Brain pericyte (primary cell): Measurements from ENCODE around the gene CLTB.
"Not testable (repeated sequence)": the region's sequence is repeated elsewhere in the genome, so short reads cannot be mapped to it uniquely, and the experiment has no call there.

ENCODE experiments used
- DNase-seq: peaks from one replicate; pipeline ENCODE4 v3.0.0-alpha.2; 2012; ENCODE audit warnings: low read depth, low spot score

CLTB gene, protein sequence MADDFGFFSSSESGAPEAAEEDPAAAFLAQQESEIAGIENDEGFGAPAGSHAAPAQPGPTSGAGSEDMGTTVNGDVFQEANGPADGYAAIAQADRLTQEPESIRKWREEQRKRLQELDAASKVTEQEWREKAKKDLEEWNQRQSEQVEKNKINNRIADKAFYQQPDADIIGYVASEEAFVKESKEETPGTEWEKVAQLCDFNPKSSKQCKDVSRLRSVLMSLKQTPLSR

DNA sequence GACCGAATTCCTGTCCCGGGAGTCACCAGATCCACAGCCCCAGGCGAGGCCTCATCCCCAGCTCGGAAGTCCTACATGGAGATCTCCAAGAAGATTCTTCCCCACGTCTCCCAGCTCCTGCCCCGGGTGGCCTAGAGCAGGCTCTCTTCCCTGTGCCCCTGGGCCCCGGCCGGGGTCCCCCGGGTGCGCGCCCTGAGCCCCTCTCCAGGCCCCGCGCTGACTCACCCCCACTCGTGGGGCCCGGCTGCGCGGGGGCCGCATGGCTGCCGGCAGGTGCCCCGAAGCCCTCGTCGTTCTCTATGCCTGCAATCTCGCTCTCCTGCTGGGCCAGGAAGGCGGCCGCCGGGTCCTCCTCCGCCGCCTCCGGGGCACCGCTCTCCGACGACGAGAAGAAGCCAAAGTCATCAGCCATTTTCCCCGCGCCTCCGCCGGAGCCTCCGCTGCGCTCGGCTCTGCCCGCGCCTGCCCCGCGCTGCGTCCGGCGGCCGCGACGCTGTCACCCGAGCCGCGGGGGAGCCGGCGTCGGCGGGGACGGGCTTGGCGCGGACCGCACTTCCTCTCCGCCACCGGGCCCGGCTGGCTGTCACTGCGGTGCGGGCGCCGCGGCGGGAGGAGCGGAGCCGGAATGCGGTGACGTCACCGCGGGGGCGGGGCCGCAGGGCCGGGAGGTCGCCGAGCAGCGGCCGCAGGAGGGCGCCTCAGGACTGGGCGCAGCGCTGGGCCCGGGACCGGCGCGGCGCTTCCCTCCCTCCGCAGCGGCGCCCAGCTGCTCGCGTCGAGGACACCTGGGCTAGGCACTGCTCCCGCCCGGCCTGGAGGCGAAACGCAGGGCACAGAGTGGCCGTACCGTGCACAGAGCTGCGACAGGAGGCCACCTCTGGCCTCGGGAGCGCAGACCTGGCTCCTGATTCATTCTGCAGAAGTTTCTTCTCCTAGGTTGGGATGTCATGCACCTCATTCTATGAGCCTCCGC lies at the start of gene CLTB:
CLTB (minus strand) TSS at position 588 of the 973 bp plus-strand sequence; CDS start at position 412, 176 bp downstream.
- peak; percentile 27 for DNase-seq

DNA sequence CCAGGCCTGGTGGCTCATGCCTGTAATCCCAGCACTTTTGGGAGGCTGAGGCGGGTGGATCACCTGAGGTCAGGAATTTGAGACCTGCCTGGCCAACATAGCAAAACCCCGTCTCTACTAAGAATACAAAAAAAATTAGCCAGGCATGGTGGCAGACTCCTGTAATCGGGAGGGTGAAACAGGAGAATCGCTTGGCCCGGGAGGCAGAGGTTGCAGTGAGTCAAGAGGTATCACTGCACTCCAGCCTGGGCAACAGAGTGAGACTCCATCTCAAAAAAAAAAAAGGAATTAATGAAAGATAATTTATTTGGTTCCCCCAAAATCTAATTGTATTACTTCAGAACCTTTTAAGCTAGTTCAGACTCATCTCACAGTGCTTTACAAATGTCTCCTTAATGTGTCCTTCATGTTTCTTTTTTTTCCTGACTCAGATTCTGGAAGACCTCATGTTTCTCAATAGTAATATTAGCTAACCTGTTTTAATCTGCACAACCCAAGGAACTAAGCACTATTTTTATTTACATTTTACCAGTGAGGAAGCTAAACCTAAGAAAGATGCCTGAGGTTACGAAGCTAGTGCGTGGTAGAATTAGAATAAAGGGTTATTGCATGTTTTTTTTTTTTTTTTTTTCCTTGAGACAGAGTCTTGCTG lies 46.9 kb upstream of the CLTB start:
- no peak for DNase-seq

DNA sequence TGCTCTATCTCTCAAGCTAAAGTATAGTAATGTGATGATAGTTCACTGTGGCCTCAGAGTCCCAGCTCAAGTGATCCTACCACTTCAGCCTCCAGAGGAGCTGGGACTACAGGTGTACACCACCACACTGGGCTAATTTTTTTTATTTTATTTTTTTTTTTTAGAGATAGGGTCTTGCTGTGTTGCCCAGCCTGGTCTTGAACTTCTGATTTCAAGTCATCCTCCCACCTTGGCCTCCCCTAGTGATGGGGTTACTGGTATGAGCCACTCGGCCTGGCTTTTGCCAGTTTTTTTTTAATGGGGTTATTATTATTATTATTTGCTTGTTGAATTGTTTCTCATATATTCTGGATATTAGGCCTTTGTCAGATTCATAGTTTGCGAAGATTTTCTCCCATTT lies 45.0 kb upstream of the CLTB start:
- no peak for DNase-seq

DNA sequence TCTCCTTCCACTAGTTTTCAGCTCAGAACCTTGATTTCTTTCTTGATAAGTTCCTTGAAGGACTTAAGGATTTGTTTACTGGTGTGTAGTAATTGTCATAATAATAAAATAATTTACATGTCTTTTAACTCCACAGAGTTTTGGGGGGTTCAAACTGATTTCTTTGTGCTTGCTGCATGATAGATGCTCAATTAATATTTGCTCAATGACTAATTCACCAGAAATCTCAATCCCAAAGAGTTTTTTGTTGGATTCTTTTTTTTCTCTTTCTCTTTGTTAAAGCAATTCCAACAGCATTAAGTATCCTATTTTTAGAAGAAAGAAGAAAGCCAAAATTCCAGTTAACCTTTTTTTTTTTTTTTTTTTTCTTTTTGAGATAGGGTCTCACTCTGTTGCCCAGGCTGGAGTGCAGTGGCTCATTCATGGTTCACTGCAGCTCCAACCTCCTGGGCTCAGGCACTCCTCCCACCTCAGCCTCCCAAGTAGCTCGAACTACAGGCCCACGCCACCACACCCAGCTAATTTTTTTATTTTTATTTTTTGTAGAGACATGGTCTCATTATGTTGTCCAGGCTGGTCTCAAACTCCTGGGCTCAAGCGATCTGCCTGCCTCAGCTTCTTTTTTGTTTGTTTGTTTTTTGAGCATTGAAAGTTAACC lies 42.7 kb upstream of the CLTB start:
- DNase-seq = no peak

DNA sequence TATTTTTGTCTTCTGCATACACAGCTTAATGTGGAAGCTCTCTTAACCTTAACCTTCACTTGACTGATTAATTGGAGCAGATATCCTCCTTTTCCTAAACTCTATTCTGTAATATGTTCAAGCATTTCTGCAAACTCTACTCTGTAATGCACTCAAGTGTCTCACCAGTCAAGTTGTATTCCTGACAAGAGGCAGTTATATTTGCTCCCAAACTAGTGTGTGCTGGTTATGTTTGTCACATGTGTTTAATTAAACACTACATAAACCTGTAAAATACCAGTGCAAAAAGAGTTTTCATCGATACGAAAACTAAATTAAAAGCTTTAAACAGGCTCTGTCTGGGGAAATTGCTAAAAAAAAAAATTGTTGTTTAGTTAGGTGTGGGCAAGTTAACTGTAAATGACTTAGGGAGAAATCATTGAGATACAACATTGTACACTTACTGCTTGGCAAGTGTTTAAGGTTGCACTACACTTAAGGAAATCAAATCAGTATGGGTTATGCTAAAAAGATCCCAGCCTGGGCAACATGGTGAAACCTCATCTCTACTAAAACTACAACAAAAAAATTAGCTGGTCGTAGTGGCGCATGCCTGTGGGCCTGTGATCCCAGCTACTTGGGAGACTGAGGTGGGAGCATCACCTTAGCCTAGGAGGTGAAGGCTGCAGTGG lies 38.5 kb upstream of the CLTB start:
- no peak for DNase-seq

DNA sequence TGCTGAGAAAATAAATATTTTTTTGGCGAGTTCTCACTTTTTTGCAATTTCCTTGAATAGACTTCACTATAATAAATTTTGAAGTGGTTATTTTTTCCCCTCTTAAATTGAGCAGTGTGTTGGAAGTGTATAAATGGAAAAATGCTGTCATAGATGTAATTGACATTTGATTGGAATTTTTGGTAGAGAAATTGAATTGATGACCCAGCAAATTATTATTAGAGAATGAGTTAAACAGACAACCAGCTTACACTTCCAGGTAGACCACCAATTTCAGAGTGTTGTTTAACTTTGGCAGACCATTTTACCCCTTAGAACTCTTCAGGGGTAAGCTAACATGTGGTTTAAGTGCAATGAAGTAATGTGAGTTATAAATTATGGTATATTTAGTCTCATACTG lies 33.7 kb upstream of the CLTB start:
- DNase-seq = no peak

DNA sequence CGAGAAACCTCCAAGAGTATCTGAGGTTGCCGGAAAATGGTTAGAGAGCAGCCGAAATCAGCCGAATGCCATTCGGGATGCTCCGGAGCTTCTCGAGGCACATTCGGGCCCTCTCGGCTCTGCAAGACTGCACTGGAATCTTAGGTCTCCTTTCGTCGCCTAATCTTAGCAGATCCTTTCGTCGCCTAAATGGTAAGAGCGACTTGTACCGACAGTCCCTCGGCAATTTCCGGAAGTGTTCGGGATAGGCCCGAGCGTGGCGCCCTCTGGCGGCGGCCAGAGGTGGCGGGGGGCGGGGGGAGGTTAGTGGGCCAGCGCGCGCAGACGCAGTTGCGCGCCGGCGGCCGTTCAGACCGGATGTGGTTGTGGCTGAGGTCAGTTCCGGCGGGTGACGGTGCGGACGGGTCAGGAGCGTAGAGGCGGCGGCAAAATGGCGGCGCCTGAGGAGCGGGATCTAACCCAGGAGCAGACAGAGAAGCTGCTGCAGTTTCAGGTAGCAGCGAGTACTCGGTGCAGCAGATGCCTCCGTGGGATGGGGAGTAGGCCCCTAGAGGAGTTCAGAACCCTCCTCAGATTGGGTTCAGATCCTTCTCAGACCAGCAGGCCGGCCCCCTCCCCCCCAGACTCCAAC lies 31.8 kb upstream of the CLTB start, which contains the start of gene FAF2:
FAF2 (plus strand) TSS at position 408 of the 631 bp plus-strand sequence; CDS start at position 431, 23 bp downstream.
- peak; percentile 98 for DNase-seq

DNA sequence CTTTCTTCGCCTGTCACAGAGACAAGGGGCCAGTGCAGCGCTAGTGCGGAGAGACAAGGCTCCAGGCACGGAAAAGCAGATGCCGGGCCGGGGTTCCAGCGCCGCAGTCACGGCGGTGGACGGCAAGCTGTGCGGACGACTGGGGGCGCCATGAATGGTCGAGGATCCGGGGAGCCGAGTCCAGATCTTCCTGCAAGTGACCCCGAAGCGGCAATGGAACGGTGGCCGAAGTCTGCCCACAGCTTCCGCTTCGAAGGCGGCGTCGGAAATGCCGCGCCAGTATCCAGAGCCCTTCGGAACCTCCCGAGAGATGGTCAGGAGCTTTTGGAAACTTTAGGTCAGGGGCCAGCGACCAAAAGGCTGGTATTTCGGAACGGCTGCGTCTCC lies 31.2 kb upstream of the CLTB start:
- no peak for DNase-seq

DNA sequence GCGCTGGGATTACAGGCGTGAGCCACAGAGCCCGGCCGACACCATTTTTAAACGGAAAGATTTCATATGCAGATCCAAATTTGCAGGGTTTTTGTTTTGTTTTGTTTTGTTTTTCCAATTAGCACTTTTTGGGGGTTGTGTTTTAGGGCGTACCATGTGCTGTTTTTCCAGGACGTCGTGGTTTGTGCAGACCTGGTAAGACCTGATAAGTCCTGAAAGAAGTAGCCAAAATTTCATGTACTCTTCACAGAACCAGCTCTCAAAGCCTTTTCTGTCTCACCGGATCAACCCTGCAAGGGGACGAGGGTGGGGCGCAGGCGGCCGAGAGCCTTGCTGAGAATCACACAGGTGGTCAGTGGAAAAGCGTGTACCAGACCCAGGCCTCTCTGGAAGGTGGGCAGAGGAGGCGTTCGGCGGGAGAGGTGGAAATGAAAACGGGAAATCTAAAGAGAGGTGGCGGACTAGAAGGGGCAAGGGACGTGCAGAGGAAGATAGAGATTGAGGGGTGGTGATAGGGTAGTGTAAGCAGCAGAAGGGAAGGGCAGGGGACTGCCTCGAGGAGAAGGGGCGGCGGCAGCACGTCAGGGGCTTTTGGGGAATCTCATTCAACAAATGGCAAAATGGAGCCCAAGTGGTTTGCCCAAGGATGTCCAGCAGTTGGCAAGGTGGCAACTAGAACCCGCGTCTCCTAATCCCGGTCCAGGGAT lies 30.7 kb upstream of the CLTB start:
- DNase-seq = no peak

DNA sequence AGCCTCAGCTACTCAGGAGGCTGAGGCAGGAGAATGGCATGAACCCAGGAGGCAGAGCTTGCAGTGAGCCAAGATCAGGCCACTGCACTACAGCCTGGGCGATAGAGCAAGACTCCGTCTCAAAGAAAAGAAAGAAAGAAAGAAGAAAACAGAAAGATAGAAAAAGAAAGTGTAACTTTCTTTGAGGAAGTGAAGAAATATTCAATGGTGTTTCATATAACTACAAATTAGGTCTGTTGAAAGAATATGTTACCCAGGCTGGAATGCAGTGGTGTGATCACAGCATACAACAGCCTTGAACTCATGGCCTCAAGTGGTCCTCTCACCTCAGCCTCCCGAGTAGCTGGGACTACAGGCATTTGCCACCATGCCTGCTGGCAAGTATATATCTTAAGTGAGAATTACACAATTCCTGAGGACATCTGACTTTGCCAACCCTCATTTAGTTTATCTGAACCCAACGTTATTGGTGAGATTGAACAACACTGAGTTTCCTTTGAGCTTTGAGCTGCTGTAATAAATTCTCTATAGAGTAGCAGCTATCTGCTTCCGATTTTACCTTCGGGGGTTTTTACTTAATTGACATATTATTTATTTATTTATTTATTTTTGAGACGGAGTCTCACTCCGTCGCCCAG lies 29.8 kb upstream of the CLTB start:
- DNase-seq = no peak

DNA sequence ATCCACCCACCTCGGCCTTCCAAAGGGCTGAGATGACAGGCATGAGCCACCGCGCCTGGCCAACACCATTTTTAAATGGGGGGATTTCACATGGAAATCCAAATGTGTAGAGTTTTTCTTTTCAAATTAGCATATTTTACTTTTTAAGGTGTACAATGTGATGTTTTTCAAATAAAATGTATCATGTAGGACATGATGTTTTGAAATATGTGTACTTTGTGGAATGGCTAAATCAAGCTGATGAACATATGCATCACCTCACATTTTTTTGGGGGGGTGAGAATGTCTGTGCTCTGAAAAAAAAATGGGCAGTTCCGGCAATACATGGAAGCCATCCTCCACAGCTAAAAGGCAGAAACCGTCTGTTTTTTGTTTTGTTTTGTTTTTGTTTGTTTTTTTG lies 28.4 kb upstream of the CLTB start:
- DNase-seq = no peak

DNA sequence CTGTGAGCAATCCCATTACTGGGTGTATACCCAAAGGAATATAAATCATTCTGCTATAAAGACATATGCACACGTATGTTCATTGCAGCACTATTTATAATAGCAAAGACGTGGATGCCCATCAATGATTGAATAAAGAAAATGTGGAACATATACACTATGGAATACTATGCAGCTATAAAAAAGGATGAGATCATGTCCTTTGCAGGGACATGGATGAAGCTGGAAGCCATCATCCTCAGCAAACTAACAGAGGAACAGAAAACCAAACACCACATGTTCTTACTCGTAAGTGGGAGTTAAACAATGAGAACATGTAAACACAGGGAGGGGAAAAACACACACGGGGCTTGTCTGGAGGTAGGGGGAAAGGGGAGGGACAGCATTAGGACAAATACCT lies 26.6 kb upstream of the CLTB start:
- not testable (repeated sequence) for DNase-seq

DNA sequence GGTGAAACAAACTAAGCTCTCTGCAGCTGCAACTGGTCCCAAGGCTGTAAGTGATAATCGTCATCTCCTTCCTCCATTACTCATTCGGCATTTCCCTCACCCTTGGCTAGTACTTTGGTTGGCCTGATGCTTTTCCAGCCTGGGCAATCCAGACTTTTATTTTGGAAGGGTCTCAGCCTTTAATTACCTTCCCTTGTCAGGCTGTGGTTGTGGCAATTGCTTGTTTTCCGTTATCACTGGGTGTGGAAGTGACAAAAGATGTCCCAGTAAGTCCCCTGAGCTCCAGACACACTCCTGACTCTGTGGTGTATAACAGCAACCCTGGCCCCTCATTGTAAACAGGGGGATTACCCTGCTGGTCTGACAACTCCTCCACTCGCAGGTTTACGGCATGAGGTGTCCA lies 25.6 kb upstream of the CLTB start:
- DNase-seq = no peak

DNA sequence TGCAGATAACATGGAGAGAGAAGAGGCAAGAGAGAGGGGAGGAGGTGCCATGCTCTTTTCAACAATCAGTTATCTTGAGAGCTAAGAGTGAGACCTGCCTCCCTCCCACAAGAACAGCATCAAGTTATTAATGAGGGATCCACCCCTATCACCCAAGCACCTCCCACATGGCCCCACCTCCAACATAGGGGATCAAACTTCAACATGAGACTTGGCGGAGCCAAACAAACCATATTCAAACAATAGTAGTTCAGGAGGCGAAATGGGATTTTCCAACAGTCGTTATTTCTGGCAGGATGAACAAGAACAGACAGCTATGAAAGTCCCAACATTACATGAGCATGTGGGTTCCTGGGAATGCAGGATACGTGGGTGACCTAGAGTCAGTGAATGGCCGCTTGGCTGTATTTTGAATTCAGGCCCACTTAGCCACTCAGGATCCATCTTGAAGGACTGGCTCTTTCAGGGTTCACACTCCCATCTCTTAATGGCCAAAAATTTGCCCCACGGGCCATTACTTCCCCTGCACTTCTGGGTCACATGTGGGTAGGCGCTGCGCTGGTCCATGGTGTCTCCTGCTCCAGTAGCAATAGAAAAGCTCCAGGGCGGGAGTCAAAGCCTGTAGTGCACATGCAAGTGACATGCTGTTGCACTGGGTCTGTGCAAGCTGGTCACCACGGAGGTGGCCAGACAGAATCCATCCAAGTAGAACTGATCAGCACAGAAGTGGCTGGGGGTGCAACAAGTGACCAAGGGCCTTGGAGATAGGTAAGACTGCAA lies 24.8 kb upstream of the CLTB start:
- DNase-seq = no peak

DNA sequence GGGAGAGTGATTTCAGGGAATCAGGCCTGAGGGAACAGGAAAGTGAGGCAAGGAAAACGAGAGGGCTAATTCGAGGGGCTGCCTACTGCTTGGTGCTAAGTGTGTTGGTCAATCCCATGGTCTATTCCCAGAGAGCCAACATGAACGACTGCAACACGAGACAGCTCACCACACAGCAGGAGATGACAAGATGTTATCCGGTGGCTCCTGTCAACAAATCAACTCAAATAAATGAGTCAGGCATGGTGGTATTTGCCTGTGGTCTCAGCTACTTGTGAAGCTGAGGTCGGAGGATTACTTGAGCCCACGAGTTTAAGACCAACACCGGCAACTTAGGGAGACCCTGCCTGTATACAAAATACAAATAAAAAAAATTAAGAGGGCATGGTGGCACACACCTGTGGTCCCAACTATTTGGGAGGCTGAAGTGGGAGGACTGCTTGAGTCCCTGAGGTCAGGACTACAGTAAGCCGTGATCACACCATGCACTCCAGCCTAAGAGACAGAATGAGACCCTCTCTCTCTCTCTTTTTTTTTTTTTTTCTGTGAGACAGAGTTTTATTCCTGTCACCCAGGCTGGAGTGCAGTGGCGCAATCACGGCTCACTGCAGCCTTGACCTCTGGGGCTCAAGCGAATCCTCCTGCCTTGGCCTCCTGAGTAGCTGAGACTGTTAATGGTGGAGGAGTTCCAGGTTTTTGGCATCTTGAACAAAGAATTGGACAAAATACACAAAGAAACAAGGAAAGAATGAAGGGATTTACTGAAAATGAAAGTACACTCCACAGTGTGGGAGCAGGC lies 22.8 kb upstream of the CLTB start:
- peak; percentile 53 for DNase-seq

DNA sequence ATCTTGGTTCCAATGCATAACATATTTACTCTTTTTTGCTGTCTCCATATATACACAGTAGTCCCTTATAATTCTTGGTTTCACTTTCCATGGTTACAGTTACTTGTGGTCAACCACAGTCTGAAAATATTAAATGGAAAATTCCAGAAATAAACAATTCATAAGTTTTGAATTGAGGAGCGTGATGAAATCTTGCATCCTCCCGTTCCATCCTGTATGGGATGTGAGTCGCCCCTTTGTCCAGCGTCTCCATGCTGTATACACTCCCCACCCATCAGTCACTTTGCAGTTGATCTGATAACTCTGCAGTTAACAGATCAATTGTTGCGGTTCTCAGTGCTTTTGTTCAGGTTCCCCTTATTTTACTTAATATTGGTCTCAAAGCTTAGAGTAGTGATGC lies 20.3 kb upstream of the CLTB start:
- no peak for DNase-seq

DNA sequence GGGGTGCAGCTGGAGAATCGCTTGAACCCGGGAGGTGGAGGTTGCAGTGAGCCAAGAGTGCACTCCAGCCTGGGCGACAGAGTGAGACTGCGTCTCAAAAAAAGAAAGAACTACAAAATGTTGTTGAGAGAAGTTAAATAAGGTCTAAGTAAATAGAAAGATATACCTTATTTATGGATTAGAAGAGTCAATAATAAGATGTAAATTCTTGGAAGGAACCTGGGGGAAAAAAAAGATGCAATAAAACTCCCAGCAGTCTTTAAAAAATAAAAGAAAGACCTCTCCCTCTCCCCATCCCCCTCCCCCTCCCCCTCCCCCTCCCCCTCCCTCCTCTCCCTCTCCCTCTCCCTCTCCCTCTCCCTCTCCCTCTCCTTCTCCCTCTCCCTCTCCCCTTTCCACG lies 16.4 kb upstream of the CLTB start:
- no peak for DNase-seq

DNA sequence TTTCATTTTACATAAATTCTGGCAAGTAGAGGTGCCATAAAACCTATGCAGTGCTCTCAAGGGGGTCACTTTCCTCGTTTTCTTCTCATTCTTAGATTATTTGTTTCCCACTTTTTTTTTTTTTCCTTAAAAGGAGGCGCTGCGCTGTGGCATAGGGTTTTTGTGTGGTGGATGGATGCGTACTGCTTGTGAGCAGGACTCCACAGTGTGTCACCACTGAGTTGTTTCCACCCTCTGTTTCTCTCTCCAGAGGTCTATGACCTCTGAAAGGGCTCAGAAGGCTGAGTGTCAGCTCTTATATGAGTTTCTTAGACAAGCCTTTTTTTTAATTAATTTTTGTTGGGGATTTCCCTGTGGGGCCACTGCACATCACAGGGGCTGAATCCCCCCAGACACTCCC lies 13.6 kb upstream of the CLTB start:
- DNase-seq = no peak
